ENCODE data around the gene GARIN5B. TPM values are rescaled to one million over a fixed set of nuclear protein-coding genes. Genes with fewer than 3 reads are reported as not detected.
A peak's percentile ranks its signal among the peaks of the same experiment; 100 is the strongest.

GARIN5B gene
- total RNA-seq, 1 donor from 2014 or later: not detected

- DNase-seq (ENCODE audit: low spot score): no peak
- H3K27me3 Mint-ChIP-seq (ENCODE audit: unreplicated experiment): peaks cover 20% of the 10 kb centered on the region
- no peak overlapping the region for H3K4me3 Mint-ChIP-seq (ENCODE audit: unreplicated experiment)
- no peak for TF ChIP-seq CTCF (IDR thresholded peaks at IDR 0.05; ENCODE audit: unreplicated experiment)
- H3K4me1 Mint-ChIP-seq (ENCODE audit: unreplicated experiment): peaks cover 14% of the 10 kb centered on the region
- peaks cover 16% of the 10 kb centered on the region for H3K36me3 Mint-ChIP-seq (ENCODE audit: low read depth, unreplicated experiment)
- H3K9me3 Mint-ChIP-seq (ENCODE audit: unreplicated experiment): no peaks in the 10 kb centered on the region
- H3K27ac Mint-ChIP-seq (ENCODE audit: unreplicated experiment): no peak overlapping the region
Measured at GRCh38 chr19:55391191-55391670, 28.2 kb upstream of the GARIN5B start.

GRCh38 chr19:55390461-55390880 is 27.4 kb upstream of the GARIN5B start:
- no peak for DNase-seq (ENCODE audit: low spot score)
- H3K4me1 Mint-ChIP-seq (ENCODE audit: unreplicated experiment): peaks cover 20% of the 10 kb centered on the region
- TF ChIP-seq CTCF (IDR thresholded peaks at IDR 0.05; ENCODE audit: unreplicated experiment): no peak
- no peaks in the 10 kb centered on the region for H3K9me3 Mint-ChIP-seq (ENCODE audit: unreplicated experiment)
- peaks cover 26% of the 10 kb centered on the region for H3K27me3 Mint-ChIP-seq (ENCODE audit: unreplicated experiment)
- peaks cover 18% of the 10 kb centered on the region for H3K36me3 Mint-ChIP-seq (ENCODE audit: low read depth, unreplicated experiment)
- peak overlapping the region; percentile 26 for H3K4me3 Mint-ChIP-seq (ENCODE audit: unreplicated experiment)
- H3K27ac Mint-ChIP-seq (ENCODE audit: unreplicated experiment): no peak overlapping the region

GRCh38 chr19:55389386-55390317 is 26.6 kb upstream of the GARIN5B start:
- Mint-ChIP-seq H3K4me1 (ENCODE audit: unreplicated experiment) (peaks cover 26% of the 10 kb centered on the region), H3K36me3 (ENCODE audit: low read depth, unreplicated experiment) (peaks cover 18% of the 10 kb centered on the region), H3K27me3 (ENCODE audit: unreplicated experiment) (peaks cover 26% of the 10 kb centered on the region), H3K4me3 (ENCODE audit: unreplicated experiment) (peak overlapping the region; percentile 80), H3K27ac (ENCODE audit: unreplicated experiment) (no peak overlapping the region), H3K9me3 (ENCODE audit: unreplicated experiment) (no peaks in the 10 kb centered on the region)
- no peak for DNase-seq (ENCODE audit: low spot score)
- TF ChIP-seq CTCF (IDR thresholded peaks at IDR 0.05; ENCODE audit: unreplicated experiment): no peak

- H3K9me3 Mint-ChIP-seq (ENCODE audit: unreplicated experiment): no peaks in the 10 kb centered on the region
- no peak overlapping the region for H3K27ac Mint-ChIP-seq (ENCODE audit: unreplicated experiment)
- H3K4me1 Mint-ChIP-seq (ENCODE audit: unreplicated experiment): peaks cover 26% of the 10 kb centered on the region
- H3K27me3 Mint-ChIP-seq (ENCODE audit: unreplicated experiment): peaks cover 29% of the 10 kb centered on the region
- no peak for DNase-seq (ENCODE audit: low spot score)
- H3K4me3 Mint-ChIP-seq (ENCODE audit: unreplicated experiment): peak overlapping the region; percentile 99
- peaks cover 18% of the 10 kb centered on the region for H3K36me3 Mint-ChIP-seq (ENCODE audit: low read depth, unreplicated experiment)
- TF ChIP-seq CTCF (IDR thresholded peaks at IDR 0.05; ENCODE audit: unreplicated experiment): no peak
Measured at GRCh38 chr19:55387736-55388497, 24.9 kb upstream of the GARIN5B start.
